ENCODE data around the gene SAMD11.
"Not testable (repeated sequence)": the region's sequence is repeated elsewhere in the genome, so short reads cannot be mapped to it uniquely, and the experiment has no call there.

The SAMD11 gene

GRCh38 chr1:974687-975328 is 51.1 kb downstream of the SAMD11 start:
- no peak for FAIRE-seq
- DNase-seq (ENCODE audit: low spot score) = no peak

- FAIRE-seq (no peak), DNase-seq (ENCODE audit: low spot score) (no peak)
These were observed 51.6 kb downstream of the SAMD11 start for GRCh38 chr1:975365-975764.

GRCh38 chr1:975896-976683 is 52.4 kb downstream of the SAMD11 start:
- DNase-seq (ENCODE audit: low spot score) (peak; percentile 50), FAIRE-seq (no peak)

- not testable (repeated sequence) for FAIRE-seq; DNase-seq (ENCODE audit: low spot score)
These were observed 53.1 kb downstream of the SAMD11 start for GRCh38 chr1:976791-977190.

- FAIRE-seq = no peak
These were observed 54.5 kb downstream of the SAMD11 start for GRCh38 chr1:978069-978834.

GRCh38 chr1:978835-979743 is 55.4 kb downstream of the SAMD11 start:
- FAIRE-seq (no peak), DNase-seq (ENCODE audit: low spot score) (no peak)

More at GRCh38 chr1:978069-978834, 54.5 kb downstream of the SAMD11 start:
- no peak for DNase-seq (ENCODE audit: low spot score)

DNA sequence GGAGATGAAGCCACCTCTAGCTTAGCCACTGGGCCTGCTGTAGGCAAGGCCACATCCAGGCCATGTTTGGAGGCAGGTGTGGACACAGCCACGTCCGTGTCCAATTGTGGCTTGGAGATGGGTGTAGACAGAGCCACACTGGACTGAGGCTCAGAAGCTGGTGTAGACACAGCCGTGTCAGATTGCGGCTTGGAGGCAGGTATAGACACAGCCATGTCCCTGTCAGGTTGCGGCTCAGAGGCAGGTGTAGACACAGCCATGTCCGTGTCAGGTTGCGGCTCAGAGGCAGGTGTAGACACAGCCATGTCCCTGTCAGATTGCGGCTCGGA is 56.0 kb downstream of the SAMD11 start:
- no peak for FAIRE-seq
- DNase-seq (ENCODE audit: low spot score) = no peak

DNA sequence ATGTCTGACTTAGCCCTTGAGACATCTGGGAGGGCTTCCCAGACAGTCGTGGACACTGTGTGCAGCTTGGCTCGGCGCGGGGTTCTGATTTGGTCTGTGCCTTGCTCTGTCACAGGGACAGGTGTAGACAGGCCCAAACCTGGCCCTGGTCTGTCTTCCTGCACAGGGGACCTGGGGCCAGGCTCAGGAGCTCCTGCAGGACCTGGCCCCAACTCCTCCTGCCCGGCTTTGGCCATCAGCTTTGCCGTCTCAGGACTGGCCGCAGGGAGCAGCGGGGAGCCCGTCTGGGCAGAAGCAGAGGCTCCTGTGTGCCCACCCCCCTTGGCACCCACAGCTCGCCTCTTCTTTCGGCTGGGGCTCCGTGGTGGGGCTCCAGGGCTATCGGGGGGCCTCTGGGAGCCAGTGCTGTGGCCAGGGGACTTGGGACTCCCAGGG is 56.4 kb downstream of the SAMD11 start:
- FAIRE-seq = no peak
- DNase-seq (ENCODE audit: low spot score) = no peak

DNA sequence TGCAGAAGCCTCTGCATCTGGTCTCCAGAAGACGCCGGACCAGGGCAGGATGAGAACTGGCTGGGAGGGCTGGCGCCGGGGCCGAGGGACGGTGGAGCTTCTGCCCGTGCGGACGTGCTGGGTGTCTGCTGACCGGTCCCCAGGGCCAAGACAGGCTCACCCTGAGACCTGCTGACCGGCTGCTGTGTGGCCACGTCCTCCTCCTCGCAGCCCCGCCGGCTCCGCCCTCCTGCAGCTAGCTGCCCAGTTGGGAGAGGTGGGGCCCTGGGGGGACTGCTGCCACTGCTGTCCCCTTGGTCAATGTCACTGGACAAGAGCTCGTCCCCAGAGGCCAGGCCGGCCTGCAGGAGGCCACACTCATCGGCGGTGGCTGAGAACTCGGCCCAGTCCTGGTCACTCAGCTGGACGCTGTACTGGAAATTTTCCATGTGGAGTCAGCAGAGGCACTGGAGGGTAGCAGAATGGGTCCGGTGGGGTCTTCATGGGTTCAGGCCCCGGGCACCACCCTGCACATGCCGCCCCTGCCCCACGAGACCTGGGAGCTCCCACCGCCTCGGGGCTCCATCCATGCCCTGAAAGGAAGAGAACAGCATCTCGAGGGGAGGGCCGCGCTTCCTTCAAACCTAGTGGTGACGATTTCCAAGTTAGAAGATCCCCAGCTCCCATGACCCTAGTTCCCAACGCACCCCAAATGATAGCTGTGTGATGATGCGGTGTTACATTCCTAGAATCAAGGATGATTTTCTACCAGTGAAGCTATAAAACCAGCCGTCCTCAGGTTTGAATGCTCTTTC is 57.1 kb downstream of the SAMD11 start:
- DNase-seq (ENCODE audit: low spot score) = no peak
- FAIRE-seq = no peak

DNA sequence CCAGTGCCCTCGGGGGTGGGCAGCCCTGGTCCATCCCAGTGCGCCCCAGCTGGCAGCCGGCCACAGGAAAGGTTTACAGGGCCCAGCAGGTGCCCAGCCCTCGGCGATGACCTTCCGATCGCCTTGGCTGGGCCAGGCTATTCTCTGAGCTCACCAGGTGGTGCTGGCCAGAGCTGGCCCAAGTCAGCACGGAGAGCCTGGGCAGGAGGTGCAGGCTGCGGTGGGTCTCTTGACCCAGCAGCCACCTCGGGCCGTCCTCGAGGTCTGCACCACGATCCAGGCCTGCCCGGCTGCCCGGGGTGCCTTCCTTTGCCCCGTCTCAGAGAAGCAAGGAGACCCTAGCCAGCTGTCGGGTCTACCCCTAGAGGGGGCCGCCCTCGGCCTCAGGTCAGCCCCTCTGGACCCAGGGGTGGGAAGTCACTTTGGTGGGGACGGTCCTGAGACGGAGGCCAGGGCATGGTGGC is 57.8 kb downstream of the SAMD11 start:
- DNase-seq (ENCODE audit: low spot score) (no peak), FAIRE-seq (no peak)

DNA sequence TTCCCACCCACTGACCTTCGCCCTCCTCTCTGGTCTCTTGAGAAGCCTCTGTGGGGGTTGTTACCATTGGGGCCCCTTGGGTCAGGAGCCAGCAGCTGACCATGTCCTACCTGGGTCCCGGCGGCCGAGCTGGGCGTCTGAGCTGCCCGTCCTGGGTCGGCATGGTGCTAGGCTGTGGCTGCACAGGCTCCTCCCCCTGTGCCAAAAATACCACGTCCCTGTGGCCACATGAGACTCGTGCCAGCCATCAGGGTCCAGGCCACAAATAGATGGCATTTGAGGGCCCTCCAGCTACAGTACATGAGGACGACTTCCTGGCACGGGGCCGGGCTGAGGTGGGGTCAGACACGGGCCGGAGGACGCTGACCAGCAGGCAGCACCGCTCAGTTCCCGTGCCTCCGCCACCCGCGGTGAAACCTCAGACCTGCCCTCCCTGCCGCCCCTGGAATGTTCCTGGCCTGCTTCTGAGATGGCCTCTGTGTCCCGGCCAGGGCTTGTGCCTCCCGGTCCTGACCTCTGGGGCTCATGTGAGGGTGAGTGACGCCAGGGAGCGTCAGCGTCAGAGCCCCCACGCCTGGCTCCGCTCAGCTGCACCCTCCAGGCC is 58.3 kb downstream of the SAMD11 start, which contains the start of gene PERM1:
TSS of gene PERM1 (minus strand) at position 139 of the 604 bp plus-strand sequence. CDS start 1,064 bp downstream, outside the sequence.
- FAIRE-seq (no peak), DNase-seq (ENCODE audit: low spot score) (no peak)

- DNase-seq (ENCODE audit: low spot score) (no peak), FAIRE-seq (no peak)
These were observed 59.2 kb downstream of the SAMD11 start for GRCh38 chr1:982765-983436.

GRCh38 chr1:983798-984475 is 60.2 kb downstream of the SAMD11 start:
- FAIRE-seq (no peak), DNase-seq (ENCODE audit: low spot score) (peak; percentile 61)

DNA sequence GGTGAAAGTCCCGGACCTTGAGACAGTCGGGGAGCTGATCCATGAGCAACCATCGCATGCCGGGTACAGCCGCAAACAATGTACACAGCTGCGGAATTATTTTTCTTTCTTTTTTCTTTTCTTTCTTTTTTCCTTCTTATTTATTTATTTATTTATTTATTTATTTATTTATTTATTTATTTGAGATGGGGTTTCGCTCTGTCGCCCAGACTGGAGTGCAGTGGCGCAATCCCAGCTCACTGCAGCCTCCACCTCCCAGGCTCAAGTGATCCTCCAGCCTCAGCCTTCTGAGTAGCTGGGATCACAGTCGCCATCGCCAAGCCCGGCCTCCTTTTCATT is 60.7 kb downstream of the SAMD11 start:
- FAIRE-seq = no peak
- DNase-seq (ENCODE audit: low spot score) = no peak

DNA sequence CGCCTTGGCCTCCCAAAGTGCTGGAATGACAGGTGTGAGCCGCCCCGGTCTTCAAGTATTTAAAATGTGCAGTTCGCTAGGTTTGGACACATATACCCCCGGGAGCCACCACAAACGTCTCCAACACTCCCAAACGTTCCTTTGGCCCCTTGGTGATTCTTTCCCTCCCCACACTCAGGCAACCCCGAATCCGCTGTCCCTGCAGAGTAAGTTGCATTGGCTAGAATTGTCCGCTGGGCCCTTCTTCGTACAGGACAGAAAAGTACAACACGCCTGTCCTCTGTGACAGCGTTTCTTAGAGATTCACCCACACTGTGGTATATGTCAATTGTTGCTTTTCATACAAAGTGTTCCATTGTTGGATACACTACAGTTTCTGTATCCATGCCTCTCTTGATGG is 61.4 kb downstream of the SAMD11 start:
- DNase-seq (ENCODE audit: low spot score) = no peak
- no peak for FAIRE-seq

- DNase-seq (ENCODE audit: low spot score); FAIRE-seq: not testable (repeated sequence)
These were observed 64.3 kb downstream of the SAMD11 start for GRCh38 chr1:988061-988460.

GRCh38 chr1:991275-991674 is 67.6 kb downstream of the SAMD11 start:
- DNase-seq (ENCODE audit: low spot score); FAIRE-seq: not testable (repeated sequence)

DNA sequence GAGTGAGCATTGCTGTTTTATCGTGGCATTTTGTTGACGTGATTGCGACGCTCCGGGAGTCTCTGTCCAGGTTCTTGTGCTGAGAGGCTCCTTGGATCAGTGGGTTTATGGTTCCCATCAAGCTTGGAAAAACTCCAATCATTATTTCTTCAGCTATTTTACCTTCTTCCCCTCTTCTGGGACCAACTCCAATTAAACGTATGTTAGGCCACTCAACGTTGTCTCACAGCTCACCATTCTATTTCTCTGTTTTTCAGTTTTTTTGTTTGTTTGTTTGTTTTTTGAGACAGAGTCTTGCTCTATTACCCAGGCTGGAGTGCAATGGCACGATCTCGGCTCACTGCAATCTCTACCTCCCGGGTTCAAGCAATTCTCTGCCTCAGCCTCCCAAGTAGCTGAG is 68.2 kb downstream of the SAMD11 start:
- DNase-seq (ENCODE audit: low spot score) (no peak), FAIRE-seq (no peak)

DNA sequence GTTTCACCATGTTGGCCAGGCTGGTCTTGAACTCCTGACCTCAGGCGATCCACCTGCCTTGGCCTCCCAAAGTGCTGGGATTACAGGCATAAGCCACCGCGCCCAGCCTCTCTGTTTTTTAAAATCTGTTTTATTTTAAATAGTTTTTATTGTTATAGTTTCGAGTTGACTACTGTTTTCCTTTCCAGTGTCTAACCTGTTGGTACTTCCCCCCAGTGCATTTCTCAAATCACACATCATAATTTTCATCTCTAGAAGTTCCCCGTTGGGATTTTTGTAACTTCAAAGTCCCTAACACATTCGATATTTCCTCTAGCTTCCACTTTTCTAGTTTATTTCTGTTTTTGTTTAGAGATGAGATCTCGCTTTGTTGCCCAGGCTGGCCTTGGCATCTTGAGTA is 68.6 kb downstream of the SAMD11 start:
- FAIRE-seq = no peak

More for the DNA sequence above, 68.6 kb downstream of the SAMD11 start:
- DNase-seq (ENCODE audit: low spot score) = no peak
